Activated T-cell treated with anti-CD3 and anti-CD28 coated beads, Interleukin-2, amount 50 U/mL, for 24 hours (primary cell): ENCODE measurements around the gene C1orf198.

ENCODE experiments used
- DNase-seq: peaks from one replicate; pipeline ENCODE4 v3.0.0-alpha.2; 2020
- H3K27ac Mint-ChIP-seq: 2 replicates; pipeline ENCODE4 v1.8.0; 2020; ENCODE audit warnings: mild to moderate bottlenecking, mixed read lengths
- H3K27me3 Mint-ChIP-seq: 2 replicates; pipeline ENCODE4 v1.8.0; 2020; ENCODE audit warnings: mixed read lengths
- H3K36me3 Mint-ChIP-seq: 2 replicates; pipeline ENCODE4 v1.8.0; 2020; ENCODE audit warnings: low read depth, mixed read lengths
- H3K4me1 Mint-ChIP-seq: 2 replicates; pipeline ENCODE4 v1.8.0; 2020; ENCODE audit warnings: low read depth, mixed read lengths
- H3K4me3 Mint-ChIP-seq: 2 replicates; pipeline ENCODE4 v1.8.0; 2020; ENCODE audit warnings: mild to moderate bottlenecking, moderate library complexity, mixed read lengths
- H3K9me3 Mint-ChIP-seq: 2 replicates; pipeline ENCODE4 v1.8.0; 2020; ENCODE audit warnings: mixed read lengths

C1orf198 gene

GRCh38 chr1:230808281-230808872 is 59.9 kb downstream of the C1orf198 start:
- Mint-ChIP-seq H3K4me3 (no peak overlapping the region), H3K9me3 (peaks cover 11% of the 10 kb centered on the region), H3K36me3 (no peaks in the 10 kb centered on the region), H3K27me3 (peaks cover 2% of the 10 kb centered on the region), H3K4me1 (no peaks in the 10 kb centered on the region), H3K27ac (no peak overlapping the region)
- DNase-seq: no peak

DNA sequence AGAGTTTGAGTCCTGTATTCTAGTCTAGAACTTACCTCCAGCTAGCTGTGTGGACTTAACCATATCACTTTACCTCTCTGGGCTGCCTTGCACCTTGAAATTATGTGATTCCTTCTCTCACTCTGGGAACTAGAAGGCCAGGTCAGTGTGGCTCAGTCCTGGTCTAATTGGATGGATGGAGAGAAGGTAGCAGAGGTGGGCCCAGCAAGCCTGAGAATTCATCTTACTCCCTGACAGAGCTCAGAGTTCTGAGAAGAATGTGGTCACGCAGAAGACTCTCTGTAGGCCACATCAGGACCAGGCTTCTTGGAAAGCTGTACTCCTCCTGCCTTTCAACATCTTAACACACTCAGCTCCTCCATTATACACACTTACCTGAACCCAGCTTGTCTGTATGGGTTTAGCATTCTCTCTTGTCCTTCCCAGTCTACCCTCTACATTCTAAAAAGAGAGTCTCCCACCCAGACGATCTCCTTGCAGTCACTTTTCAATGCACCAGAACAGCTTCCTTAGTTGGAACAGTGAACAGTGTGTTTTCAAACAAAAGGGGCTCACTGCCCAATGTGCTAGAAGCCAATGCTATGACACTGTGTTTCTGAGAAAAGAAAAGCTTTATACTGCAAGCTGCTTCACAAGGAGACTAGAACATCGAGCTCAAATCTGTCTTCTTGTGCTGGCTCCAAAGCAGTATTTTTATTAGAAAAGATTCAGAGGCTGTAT is 60.6 kb downstream of the C1orf198 start:
- H3K27ac Mint-ChIP-seq: no peak overlapping the region
- H3K4me3 Mint-ChIP-seq: no peak overlapping the region
- H3K27me3 Mint-ChIP-seq: peaks cover 2% of the 10 kb centered on the region
- H3K36me3 Mint-ChIP-seq: no peaks in the 10 kb centered on the region
- H3K4me1 Mint-ChIP-seq: no peaks in the 10 kb centered on the region
- no peak for DNase-seq
- peaks cover 5% of the 10 kb centered on the region for H3K9me3 Mint-ChIP-seq

- DNase-seq: no peak
- H3K36me3 Mint-ChIP-seq: no peaks in the 10 kb centered on the region
- H3K27me3 Mint-ChIP-seq: peaks cover 6% of the 10 kb centered on the region
- no peaks in the 10 kb centered on the region for H3K4me1 Mint-ChIP-seq
- peaks cover 2% of the 10 kb centered on the region for H3K9me3 Mint-ChIP-seq
- no peak overlapping the region for H3K27ac Mint-ChIP-seq
- H3K4me3 Mint-ChIP-seq: no peak overlapping the region
These were observed 61.3 kb downstream of the C1orf198 start for GRCh38 chr1:230807029-230807428.

DNA sequence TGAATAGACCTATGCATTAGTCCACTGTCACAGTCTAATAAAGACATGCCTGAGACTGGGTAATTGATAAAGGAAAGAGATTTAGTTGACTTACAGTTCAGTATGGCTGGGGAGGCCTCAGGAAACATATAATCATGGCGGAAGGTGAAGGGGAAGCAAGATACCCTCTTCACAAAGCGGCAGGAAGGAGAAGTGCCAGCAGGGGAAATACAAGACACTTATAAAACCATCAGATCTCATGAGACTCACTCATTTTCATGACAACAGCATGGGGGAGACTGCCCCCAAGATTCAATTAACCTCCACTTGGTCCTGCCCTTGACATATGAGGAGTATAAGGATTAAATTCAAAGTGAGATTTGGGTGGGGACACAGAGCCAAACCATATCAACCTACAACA is 61.8 kb downstream of the C1orf198 start:
- peaks cover 8% of the 10 kb centered on the region for H3K27me3 Mint-ChIP-seq
- H3K4me1 Mint-ChIP-seq: no peaks in the 10 kb centered on the region
- H3K36me3 Mint-ChIP-seq: no peaks in the 10 kb centered on the region
- H3K27ac Mint-ChIP-seq: no peak overlapping the region
- DNase-seq: no peak
- H3K4me3 Mint-ChIP-seq: no peak overlapping the region
- peaks cover 2% of the 10 kb centered on the region for H3K9me3 Mint-ChIP-seq

GRCh38 chr1:230804396-230804795 is 63.9 kb downstream of the C1orf198 start:
- Mint-ChIP-seq H3K4me1 (no peaks in the 10 kb centered on the region), H3K27me3 (peaks cover 8% of the 10 kb centered on the region), H3K27ac (no peak overlapping the region), H3K36me3 (no peaks in the 10 kb centered on the region), H3K4me3 (no peak overlapping the region), H3K9me3 (peaks cover 2% of the 10 kb centered on the region)
- no peak for DNase-seq

- Mint-ChIP-seq H3K36me3 (no peaks in the 10 kb centered on the region), H3K27ac (no peak overlapping the region)
- no peak for DNase-seq
These were observed 67.2 kb downstream of the C1orf198 start for GRCh38 chr1:230800891-230801840.

DNA sequence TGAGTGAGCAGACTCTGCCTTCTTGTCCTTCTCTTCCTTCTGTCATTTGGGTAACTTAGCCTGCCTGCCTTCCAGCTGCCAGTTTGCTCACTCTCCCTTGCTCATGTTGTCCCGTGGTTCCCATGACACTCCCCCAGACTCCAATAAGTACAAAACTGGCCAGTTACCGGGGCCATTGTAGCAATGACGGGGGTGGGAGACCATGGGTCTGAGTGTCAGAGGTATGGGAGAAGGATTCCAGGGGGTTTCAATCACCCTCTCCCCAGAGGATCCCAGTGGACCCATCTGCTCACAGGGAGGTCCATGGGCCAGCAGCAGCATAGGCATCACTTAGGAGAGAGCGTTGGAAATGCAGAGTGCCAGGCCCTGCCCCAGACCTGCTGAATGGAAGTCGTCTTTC is 69.8 kb downstream of the C1orf198 start:
- H3K27me3 Mint-ChIP-seq: peaks cover 22% of the 10 kb centered on the region
- no peaks in the 10 kb centered on the region for H3K36me3 Mint-ChIP-seq
- DNase-seq: no peak
- H3K4me1 Mint-ChIP-seq: no peaks in the 10 kb centered on the region
- H3K4me3 Mint-ChIP-seq: no peak overlapping the region
- H3K9me3 Mint-ChIP-seq: no peaks in the 10 kb centered on the region
- no peak overlapping the region for H3K27ac Mint-ChIP-seq

More at GRCh38 chr1:230800891-230801840, 67.2 kb downstream of the C1orf198 start:
- H3K9me3 Mint-ChIP-seq: no peaks in the 10 kb centered on the region
- peaks cover 20% of the 10 kb centered on the region for H3K27me3 Mint-ChIP-seq
- no peak overlapping the region for H3K4me3 Mint-ChIP-seq
- H3K4me1 Mint-ChIP-seq: no peaks in the 10 kb centered on the region

DNA sequence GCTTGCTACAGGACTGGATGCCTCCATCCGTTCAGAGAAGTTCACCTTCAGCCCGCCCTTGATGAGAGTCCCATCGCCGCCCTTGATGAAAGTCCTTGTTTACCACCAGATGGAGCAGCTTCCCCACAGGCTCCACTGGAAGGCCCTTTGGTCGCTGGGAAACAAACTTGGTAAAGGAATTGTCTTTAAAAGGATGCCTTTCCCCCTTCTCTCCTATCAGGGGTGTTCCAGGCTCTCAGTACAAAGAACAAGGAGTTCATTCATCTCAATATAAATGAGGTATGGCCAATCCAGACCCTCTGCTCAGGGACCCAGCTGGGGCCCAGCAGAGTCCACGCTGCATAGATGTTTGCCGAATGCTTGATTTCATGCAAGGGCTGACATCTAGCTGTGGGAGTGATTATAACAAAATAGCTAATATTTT is 70.4 kb downstream of the C1orf198 start:
- H3K9me3 Mint-ChIP-seq: no peaks in the 10 kb centered on the region
- peaks cover 22% of the 10 kb centered on the region for H3K27me3 Mint-ChIP-seq
- H3K4me1 Mint-ChIP-seq: no peaks in the 10 kb centered on the region
- no peak overlapping the region for H3K27ac Mint-ChIP-seq
- H3K4me3 Mint-ChIP-seq: no peak overlapping the region
- H3K36me3 Mint-ChIP-seq: no peaks in the 10 kb centered on the region
- DNase-seq: no peak

GRCh38 chr1:230797376-230797920 is 70.9 kb downstream of the C1orf198 start:
- no peaks in the 10 kb centered on the region for H3K9me3 Mint-ChIP-seq
- no peaks in the 10 kb centered on the region for H3K4me1 Mint-ChIP-seq
- H3K36me3 Mint-ChIP-seq: no peaks in the 10 kb centered on the region
- no peak overlapping the region for H3K4me3 Mint-ChIP-seq
- peaks cover 22% of the 10 kb centered on the region for H3K27me3 Mint-ChIP-seq
- no peak for DNase-seq
- H3K27ac Mint-ChIP-seq: no peak overlapping the region

DNA sequence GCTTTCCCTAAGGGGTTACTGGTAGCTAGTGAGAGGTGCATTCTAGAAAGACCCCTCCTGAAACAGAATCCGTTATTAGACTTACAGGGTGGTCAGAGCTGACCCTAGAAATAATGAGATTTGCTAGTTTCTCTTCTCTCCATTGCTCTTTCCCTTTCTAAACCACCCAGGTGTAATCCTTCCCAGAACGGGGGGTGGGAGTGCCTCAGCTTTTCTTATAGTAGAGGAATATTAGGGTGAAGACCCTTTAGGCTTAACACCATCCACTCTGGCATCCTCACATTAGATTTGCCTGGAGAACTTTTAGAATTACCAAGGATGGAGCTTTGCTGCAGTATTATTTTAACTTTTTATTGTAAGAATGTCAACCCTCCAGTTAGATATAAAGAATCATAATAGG is 71.7 kb downstream of the C1orf198 start:
- H3K27ac Mint-ChIP-seq: no peak overlapping the region
- no peaks in the 10 kb centered on the region for H3K36me3 Mint-ChIP-seq
- no peak overlapping the region for H3K4me3 Mint-ChIP-seq
- H3K27me3 Mint-ChIP-seq: peaks cover 23% of the 10 kb centered on the region
- H3K4me1 Mint-ChIP-seq: no peaks in the 10 kb centered on the region
- no peaks in the 10 kb centered on the region for H3K9me3 Mint-ChIP-seq
- no peak for DNase-seq

DNA sequence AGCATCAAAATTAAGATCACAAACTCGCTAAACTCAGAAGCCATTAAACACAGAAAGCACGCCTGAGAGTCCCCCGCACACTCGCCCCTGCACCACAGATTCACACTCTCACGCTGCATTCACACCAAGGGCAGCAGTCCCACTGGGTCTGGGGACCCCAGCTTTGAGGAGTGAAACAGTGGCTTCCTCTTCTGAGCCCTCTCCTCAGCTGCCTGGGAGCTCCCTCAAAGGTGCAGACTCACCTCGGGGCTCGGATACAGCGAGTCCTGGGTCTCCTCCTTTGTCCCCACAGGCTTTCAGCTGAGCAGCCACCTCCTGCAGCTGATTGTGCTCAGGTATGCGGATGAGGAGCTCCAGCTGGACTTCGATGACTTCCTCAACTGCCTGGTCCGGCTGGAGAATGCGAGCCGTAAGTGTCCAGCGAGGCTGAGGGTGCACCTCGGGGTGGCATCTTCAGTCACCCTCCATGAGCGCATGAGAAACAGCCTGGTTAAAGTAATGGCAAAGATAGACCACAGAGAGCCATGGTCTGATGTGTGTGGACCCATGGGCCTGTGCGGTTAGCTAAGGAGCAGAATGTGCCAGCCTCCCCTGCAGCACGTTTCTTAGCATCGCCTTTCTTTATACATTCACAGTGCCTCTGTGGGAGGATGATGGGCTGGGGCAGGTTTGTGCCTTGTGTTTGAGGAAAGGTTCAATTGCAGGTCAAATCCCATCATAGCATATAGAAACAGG is 73.3 kb downstream of the C1orf198 start:
- Mint-ChIP-seq H3K4me1 (no peaks in the 10 kb centered on the region), H3K27me3 (peaks cover 26% of the 10 kb centered on the region), H3K36me3 (no peaks in the 10 kb centered on the region), H3K27ac (no peak overlapping the region), H3K9me3 (no peaks in the 10 kb centered on the region), H3K4me3 (no peak overlapping the region)
- DNase-seq: no peak

- H3K27ac Mint-ChIP-seq: no peak overlapping the region
- H3K27me3 Mint-ChIP-seq: peaks cover 26% of the 10 kb centered on the region
- no peaks in the 10 kb centered on the region for H3K4me1 Mint-ChIP-seq
- no peaks in the 10 kb centered on the region for H3K36me3 Mint-ChIP-seq
- no peaks in the 10 kb centered on the region for H3K9me3 Mint-ChIP-seq
- DNase-seq: no peak
- H3K4me3 Mint-ChIP-seq: no peak overlapping the region
These were observed 73.9 kb downstream of the C1orf198 start for GRCh38 chr1:230794431-230794830.

DNA sequence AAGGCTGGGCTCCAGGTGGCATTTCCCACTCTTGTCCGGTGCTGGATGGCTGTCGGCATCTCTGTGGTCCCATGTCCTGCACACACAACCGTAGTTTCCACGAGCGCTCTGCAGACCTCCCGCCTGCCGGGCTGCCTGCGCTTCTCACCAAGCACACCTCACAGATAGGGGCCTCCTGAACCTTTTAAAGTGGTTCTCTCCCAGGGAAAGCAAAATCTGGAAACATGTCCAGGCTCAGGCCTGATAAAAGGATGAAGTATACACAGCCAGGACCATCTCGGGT is 74.9 kb downstream of the C1orf198 start:
- DNase-seq: no peak
- H3K27me3 Mint-ChIP-seq: peaks cover 22% of the 10 kb centered on the region

More for the DNA sequence above, 74.9 kb downstream of the C1orf198 start:
- H3K4me3 Mint-ChIP-seq: no peak overlapping the region
- no peaks in the 10 kb centered on the region for H3K9me3 Mint-ChIP-seq
- H3K4me1 Mint-ChIP-seq: no peaks in the 10 kb centered on the region
- no peaks in the 10 kb centered on the region for H3K36me3 Mint-ChIP-seq
- no peak overlapping the region for H3K27ac Mint-ChIP-seq
